ENCODE measurements around the gene ZNF322.
"Not testable (repeated sequence)": the region's sequence is repeated elsewhere in the genome, so short reads cannot be mapped to it uniquely, and the experiment has no call there.

- not testable (repeated sequence) for TF ChIP-seq POLR2A, CTCF (IDR thresholded peaks at IDR 0.05)
Measured at GRCh38 chr6:26682435-26683042, 23.0 kb upstream of the ZNF322 start.
